HCT116 (cell line): Measurements from ENCODE around the gene LMO2.

Experiments used
- CTCF ChIP-seq, 3 experiments: fragments of 200-600 bp in 1 of 3; sonication (generic) in 1 of 3; IDR thresholded peaks in 2 of 3; conservative IDR thresholded peaks in 1 of 3; 2 replicates each; pipeline ENCODE4 v1.5.1; 2012 to 2017; ENCODE audit warnings: low read depth in 2 of 3, low read length in 2 of 3, antibody characterized with exemption in 1 of 3, borderline replicate concordance in 1 of 3, control low read depth in 1 of 3, mild to moderate bottlenecking in 1 of 3, mixed read lengths in 1 of 3, mixed run types in 1 of 3, moderate library complexity in 1 of 3; ENCODE audit not compliant: insufficient read depth in 1 of 3
- ZBTB33 ChIP-seq: IDR thresholded peaks from 2 replicates; pipeline ENCODE4 v1.6.1; 2011; ENCODE audit warnings: mild to moderate bottlenecking, low read length, moderate library complexity; ENCODE audit not compliant: insufficient replicate concordance; ENCODE audit errors: extremely low read depth

GRCh38 chr11:33828604-33829429, 63.1 kb downstream of the LMO2 start:
- TF ChIP-seq CTCF (IDR thresholded peaks at IDR 0.05 in 2 of 3, conservative IDR thresholded peaks at IDR 0.05 in 1 of 3; ENCODE audit: borderline replicate concordance in 1 of 3, insufficient read depth in 1 of 3, low read depth in 2 of 3, low read length in 2 of 3) (no peak), ZBTB33 (no peak)
